AG10803 (cell line): ENCODE data around the gene RB1.

ENCODE experiments used
- DNase-seq: peaks from one replicate; pipeline ENCODE4 v3.0.0; 2010; ENCODE audit warnings: low read depth
- H3K4me3 ChIP-seq: 2 replicates; pipeline ENCODE4 v1.5.1; 2011; ENCODE audit warnings: mild to moderate bottlenecking, low read length, control low read depth
- CTCF ChIP-seq: conservative IDR thresholded peaks from 2 replicates; pipeline ENCODE4 v1.5.1; 2011; ENCODE audit warnings: mild to moderate bottlenecking, low read length, control low read depth, inconsistent platforms

The RB1 gene

DNA sequence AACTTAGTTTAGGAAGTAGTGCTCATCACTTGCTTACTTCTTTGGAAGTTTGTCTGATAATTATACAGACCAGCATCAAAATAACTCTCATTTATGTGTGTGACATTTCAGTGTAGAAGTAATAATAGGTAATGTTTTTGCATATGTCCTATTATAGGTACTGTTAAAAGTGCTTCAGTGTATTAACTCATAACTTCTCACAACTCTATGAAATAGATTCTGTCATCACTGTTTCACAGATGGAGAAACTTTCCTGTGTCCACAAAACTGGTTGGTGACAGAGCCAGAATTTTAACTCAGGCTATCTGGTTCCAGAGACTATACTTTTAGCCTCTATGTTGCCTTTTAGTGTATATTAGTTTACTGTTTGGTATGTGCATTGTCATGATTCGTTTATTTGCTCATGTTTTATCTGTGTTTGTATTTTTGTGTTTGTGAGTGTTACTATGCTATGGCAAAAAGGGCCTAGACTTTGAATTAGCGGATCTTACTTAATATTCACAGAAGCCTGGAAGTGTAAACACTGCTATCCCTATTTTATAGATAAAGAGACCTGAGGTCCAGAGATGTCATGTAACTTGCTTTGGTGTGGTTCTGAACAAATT lies 96.6 kb downstream of the RB1 start:
- peak; percentile 24 for DNase-seq
- no peak for TF ChIP-seq CTCF
- H3K4me3 ChIP-seq = no peak overlapping the region

DNA sequence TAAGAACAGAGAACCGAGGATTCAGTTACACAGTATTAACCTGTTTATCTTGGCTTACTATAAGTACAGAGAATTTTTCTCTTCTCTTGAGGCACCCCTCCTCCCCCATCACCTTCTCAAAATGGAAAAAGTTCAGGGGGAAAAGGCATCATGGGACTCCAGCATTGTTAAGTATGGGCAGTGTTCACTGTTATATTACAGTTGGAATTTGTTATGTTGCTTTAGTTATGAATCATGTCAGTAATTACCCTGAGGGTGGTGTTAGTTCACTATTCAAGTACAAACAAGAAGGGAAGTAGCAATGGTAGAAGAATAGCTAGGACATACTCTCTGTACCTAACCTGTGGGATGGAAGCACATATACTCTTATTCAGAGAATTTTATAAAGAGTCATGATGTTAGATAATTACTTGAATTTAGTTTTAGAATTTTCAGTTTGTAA lies 97.3 kb downstream of the RB1 start:
- no peak for TF ChIP-seq CTCF
- peak; percentile 79 for DNase-seq
- H3K4me3 ChIP-seq = no peak overlapping the region

GRCh38 chr13:48401480-48401879 lies 97.9 kb downstream of the RB1 start:
- no peak for TF ChIP-seq CTCF
- no peak overlapping the region for H3K4me3 ChIP-seq
- DNase-seq = peak; percentile 39

DNA sequence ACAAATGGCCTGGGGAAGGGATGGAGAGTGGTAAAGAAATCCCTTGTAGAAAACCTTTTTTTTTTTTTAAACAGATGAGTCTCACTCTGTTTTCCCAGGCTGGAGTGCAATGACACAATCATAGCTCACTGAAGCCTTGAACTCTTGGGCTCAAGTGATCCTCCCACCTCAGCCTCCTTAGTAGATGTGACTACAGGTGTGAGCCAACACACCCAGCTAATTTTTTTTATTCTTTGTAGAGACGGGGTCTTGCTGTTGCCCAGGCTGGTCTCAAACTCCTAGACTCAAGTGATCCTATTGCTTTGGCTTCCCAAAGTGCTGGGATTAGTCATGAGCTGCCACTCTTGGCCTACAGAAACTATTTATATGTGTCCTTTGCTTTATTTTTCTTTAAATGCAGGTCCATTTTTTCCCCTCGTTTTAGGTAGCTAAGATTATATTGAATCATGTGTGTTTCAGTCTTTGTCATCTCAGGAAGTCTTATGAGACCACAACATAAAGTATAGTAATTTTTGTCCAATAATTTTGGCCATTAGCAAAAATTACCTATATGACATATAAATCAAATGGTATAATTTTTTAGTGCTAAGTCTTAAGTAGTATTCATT lies 98.9 kb downstream of the RB1 start:
- no peak for DNase-seq
- TF ChIP-seq CTCF = no peak
- no peak overlapping the region for H3K4me3 ChIP-seq

DNA sequence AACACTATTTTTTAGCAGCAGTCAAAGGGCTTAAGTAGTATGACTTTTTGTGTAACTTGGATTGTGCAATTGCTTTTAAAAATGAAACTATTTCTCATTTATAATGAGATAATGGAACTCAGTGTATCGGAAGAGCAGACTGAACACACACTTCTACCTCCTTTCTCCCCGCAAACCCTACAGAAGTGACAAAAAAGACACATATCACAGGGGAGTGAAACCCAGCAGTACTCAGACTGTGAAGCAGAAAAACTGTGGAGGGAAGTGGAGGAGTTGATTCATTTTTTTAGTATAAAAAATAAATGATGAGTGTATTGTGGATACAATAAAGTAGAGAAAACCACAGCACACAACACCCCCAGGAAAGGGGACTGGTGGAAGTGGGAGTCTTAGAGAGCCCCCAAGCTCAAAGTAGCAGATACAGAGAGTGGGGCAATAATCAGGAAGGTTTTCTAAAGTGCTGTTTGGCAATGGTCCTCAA lies 99.6 kb downstream of the RB1 start:
- no peak for TF ChIP-seq CTCF
- DNase-seq = peak; percentile 37
- H3K4me3 ChIP-seq = peak overlapping the region; percentile 28; the same call in 1 of the 2 replicates

- TF ChIP-seq CTCF = no peak
- H3K4me3 ChIP-seq = no peak overlapping the region
- no peak for DNase-seq
These were observed 100.4 kb downstream of the RB1 start for GRCh38 chr13:48403913-48404312.

DNA sequence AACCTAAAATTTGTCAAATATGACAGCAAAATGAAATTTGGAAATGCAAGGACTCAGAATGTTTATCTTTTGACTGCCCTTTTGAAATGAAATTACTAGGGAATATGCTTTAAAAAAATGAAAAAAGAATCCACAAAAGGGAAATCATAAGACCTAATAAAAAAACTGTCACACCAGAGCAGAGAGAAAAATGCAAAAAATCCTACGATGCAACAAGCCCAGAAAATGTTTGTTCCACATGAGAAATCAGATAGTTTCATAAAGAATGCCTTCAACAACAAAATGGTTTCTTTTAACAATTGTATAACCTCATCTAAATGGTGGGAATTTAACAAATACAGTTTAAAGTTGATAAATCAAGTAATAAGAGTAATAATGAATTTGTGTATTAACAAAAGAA lies 101.4 kb downstream of the RB1 start:
- no peak overlapping the region for H3K4me3 ChIP-seq
- TF ChIP-seq CTCF = no peak
- DNase-seq = peak; percentile 53
